Ascending aorta (tissue), 2 donors: Measurements from ENCODE around the gene DMC1. TPM values are rescaled to one million over a fixed set of nuclear protein-coding genes. Genes with fewer than 3 reads are reported as not detected.

Source experiments
- DNase-seq, 2 donors: peaks; one replicate each; pipeline ENCODE4 v3.0.0-alpha.2; 2019; ENCODE audit warnings: low spot score in 2 of 2
- H3K27ac ChIP-seq, 2 donors: fragments of 200-600 bp; sonication (generic); one replicate each; pipeline ENCODE4 v1.5.1; 2016 to 2017; ENCODE audit warnings: mild to moderate bottlenecking in 1 of 2
- H3K27me3 ChIP-seq: fragments of 200-600 bp; sonication (generic); one replicate; pipeline ENCODE4 v1.5.1; 2017
- H3K36me3 ChIP-seq, 2 donors: fragments of 200-600 bp; sonication (generic); one replicate each; pipeline ENCODE4 v1.5.1; 2016
- H3K4me1 ChIP-seq, 2 donors: fragments of 200-600 bp; sonication (generic); one replicate each; pipeline ENCODE4 v1.5.1; 2016 to 2017; ENCODE audit warnings: mild to moderate bottlenecking in 1 of 2
- H3K4me3 ChIP-seq, 2 donors: fragments of 200-600 bp; sonication (generic); one replicate each; pipeline ENCODE4 v1.5.1; 2016 to 2017; ENCODE audit warnings: mild to moderate bottlenecking in 1 of 2
- H3K9me3 ChIP-seq, 2 donors: fragments of 200-600 bp; sonication (generic); one replicate each; pipeline ENCODE4 v1.5.1; 2016
- intact Hi-C: fragments of 100-400 bp; cut with DNase I; formaldehyde crosslinking; loops from one replicate; pipeline ENCODE4 v1.15.1; 2023
- total RNA-seq: library from RNA; depleted of rRNA; stranded (reverse); fragments of >200 nt; gene quantifications from one replicate; pipeline ENCODE4 v1.1.0, GENCODE V29; 2016
- TF ChIP-seq, protein P1 (sequence below), 3 experiments: fragments of 200-600 bp in 2 of 3; fragments of 450-650 bp in 1 of 3; sonication (generic) in 2 of 3; IDR thresholded peaks; one replicate each; pipeline ENCODE4 v1.5.1; 2016 to 2019; ENCODE audit warnings: antibody characterized with exemption in 3 of 3, mild to moderate bottlenecking in 1 of 3, moderate library complexity in 1 of 3

DMC1 gene
- total RNA-seq, 1 donor from 2014 or later = not detected

DNA sequence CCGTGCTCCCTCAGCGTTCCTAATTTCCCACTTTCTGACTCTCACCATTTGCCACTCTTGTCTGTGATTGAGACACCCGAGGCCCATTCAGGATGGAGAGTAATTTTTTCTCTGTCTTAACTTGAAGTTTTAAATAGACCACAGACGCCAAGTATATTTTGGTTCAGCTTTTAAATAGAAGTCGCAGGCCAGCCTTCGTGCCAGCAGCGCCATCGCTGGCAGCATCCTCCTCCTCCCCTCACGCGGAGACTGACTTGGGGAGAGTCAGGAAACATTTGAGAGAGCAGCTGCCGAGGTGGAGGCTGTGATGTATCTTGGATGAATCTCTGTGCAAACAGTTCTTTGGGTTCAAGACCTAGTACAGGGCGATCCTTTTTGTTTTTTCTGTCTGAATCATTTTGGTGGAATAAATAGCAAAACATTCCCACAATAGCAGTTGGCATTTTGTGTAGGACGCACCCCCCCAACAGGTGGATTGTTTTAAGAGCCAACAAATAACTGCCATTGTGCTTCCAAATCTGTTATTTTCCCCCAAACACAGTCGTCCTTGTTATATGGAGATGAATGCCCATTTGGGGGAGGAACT lies 889 bp upstream of the DMC1 start:
- intact Hi-C loops = loop anchor here (1.0 to 5.0 kb wide), 6 partner anchors 65 to 961 kb away; partner anchors contain the start of genes DDX17, MAFF and RPS19BP1
- Histone ChIP-seq H3K36me3 (no peaks in the 10 kb centered on the region), H3K27me3 (no peaks in the 10 kb centered on the region), H3K4me3 (peak overlapping the region; percentile 67 to 80), H3K9me3 (no peaks in the 10 kb centered on the region), H3K4me1 (peaks cover 4 to 35% of the 10 kb centered on the region in 2 donors), H3K27ac (peak overlapping the region; percentile 91 to 95)
- peak in 1 of 2 donors; percentile 18 for DNase-seq
- TF ChIP-seq, protein P1, sequence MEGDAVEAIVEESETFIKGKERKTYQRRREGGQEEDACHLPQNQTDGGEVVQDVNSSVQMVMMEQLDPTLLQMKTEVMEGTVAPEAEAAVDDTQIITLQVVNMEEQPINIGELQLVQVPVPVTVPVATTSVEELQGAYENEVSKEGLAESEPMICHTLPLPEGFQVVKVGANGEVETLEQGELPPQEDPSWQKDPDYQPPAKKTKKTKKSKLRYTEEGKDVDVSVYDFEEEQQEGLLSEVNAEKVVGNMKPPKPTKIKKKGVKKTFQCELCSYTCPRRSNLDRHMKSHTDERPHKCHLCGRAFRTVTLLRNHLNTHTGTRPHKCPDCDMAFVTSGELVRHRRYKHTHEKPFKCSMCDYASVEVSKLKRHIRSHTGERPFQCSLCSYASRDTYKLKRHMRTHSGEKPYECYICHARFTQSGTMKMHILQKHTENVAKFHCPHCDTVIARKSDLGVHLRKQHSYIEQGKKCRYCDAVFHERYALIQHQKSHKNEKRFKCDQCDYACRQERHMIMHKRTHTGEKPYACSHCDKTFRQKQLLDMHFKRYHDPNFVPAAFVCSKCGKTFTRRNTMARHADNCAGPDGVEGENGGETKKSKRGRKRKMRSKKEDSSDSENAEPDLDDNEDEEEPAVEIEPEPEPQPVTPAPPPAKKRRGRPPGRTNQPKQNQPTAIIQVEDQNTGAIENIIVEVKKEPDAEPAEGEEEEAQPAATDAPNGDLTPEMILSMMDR (IDR thresholded peaks at IDR 0.05) = peak in 1 of 3 experiments; percentile 18

DNA sequence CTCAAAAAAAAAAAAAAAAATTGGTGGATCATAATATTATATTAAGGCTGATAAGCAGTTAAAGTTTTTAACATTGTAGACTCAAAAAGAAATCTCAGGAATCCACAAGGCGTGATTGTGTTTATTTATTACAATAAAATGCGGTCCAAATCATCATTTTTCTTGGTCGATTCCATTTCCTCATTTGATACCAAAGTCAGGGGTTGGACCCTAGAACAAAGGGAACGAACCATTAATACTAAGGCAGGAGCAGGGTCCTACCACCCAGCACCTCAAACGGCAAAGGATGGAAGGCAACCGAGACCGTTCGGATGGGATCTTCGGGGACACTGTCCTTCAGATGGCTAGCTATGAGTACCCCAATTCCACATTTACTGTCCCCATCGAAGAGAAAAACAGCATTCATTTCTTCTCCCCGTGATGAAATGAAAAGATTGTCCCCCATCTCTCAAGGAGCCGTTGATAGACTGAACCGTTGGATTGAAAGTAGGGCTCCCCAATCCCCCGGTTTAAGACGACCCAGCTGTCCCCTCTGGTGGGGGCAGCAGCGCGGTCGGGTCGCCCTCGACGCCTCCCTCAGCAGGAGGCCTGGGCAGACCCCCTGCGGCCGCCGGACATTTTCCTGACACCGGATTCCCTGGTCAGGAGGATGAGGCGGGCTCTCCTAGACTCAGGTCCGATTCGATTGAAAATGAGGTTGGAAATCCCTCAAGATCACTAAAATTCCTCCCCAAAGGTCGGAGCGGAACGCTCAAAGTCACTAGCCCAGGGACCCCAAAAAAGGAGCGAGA lies 607 bp downstream of the DMC1 start:
- TF ChIP-seq, protein P1 (IDR thresholded peaks at IDR 0.05) = no peak
- intact Hi-C loops = no loop called here
- Histone ChIP-seq H3K4me1 (peaks cover 4 to 35% of the 10 kb centered on the region in 2 donors), H3K36me3 (no peaks in the 10 kb centered on the region), H3K9me3 (no peaks in the 10 kb centered on the region), H3K27ac (peak overlapping the region; percentile 91 to 95), H3K4me3 (peak overlapping the region; percentile 67 to 80), H3K27me3 (no peaks in the 10 kb centered on the region)
- DNase-seq = no peak

DNA sequence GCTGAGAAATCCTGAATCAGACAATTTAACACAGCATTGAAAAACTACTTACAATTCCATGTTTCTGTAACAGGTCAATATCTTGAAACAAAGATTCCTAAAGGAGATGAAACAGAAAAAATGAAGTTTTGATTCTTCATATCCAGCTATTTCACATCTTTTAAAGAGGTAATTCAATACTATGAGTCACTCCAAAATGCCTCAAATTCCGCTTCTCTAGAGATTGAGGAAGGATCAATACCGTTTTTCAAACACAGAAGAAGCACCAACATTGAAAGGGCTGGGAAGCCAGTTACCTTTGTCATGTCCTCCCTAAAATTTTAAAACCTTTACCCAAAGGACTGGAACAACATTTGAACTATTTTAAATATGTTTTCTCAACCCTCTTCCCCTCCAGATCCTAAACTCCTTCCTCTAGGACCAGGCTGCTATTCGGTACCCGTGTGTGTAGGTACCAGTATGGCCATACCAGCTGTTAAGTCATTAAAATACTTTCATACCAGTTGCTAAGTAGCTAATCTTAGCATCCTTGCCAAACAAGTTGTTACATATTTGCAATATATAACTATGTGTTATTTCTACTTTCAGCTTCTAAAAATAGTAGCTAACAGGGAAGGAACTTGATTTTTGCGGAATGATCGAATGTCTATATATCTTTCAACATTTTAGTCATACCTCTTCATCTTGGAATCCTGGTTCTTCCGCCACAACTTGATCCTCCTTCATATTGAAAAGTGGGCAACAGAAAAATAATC lies 2.3 kb downstream of the DMC1 start:
- H3K4me3 ChIP-seq = no peak overlapping the region
- H3K27me3 ChIP-seq = no peaks in the 10 kb centered on the region
- H3K27ac ChIP-seq = peak overlapping the region; percentile 47 to 62
- TF ChIP-seq, protein P1 (IDR thresholded peaks at IDR 0.05) = no peak
- no peak for DNase-seq
- intact Hi-C loops = no loop called here
- no peaks in the 10 kb centered on the region for H3K36me3 ChIP-seq
- H3K9me3 ChIP-seq = no peaks in the 10 kb centered on the region
- peaks cover 4 to 35% of the 10 kb centered on the region in 2 donors for H3K4me1 ChIP-seq

DNA sequence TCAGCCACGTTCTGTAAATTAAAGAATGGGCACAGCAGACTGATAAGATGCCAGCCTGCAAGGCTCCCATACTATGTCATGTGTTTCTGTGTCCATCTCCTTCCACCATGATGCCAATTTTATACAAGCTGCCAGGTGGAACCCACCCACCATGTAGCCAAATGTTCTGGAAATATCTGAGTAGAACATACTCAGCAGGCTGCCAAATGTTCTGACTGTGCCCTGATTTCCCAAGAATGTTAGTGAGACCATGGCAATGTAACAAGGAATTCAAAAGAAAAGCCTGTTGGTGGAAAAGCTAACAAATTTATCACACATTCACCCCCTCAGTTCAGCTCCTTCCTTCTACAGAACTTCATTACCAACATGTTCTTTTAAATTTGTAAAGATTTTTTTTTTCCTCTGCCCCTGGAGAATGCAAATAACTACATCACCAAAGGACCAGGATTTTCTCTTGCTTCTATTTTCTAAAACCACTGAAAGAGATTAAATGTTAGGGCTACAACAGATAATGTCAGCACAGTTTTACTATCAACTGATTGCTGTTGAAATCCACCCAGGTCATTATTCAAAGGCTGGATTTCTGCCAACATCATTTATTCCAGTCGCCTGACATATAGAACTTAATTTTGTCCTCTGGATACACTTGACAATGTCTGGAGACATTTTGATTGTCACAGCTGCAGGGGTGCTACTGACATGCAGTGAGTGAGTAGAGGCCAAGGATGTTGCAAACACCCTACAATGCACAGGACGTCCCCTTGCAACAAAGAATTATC lies 3.1 kb downstream of the DMC1 start:
- DNase-seq = peak in 1 of 2 donors; percentile 67
- peaks cover 4 to 35% of the 10 kb centered on the region in 2 donors for H3K4me1 ChIP-seq
- no peaks in the 10 kb centered on the region for H3K27me3 ChIP-seq
- peak overlapping the region; percentile 47 to 62 for H3K27ac ChIP-seq
- H3K4me3 ChIP-seq = no peak overlapping the region
- no peaks in the 10 kb centered on the region for H3K36me3 ChIP-seq
- TF ChIP-seq, protein P1 (IDR thresholded peaks at IDR 0.05) = no peak
- H3K9me3 ChIP-seq = no peaks in the 10 kb centered on the region
- intact Hi-C loops = no loop called here

DNA sequence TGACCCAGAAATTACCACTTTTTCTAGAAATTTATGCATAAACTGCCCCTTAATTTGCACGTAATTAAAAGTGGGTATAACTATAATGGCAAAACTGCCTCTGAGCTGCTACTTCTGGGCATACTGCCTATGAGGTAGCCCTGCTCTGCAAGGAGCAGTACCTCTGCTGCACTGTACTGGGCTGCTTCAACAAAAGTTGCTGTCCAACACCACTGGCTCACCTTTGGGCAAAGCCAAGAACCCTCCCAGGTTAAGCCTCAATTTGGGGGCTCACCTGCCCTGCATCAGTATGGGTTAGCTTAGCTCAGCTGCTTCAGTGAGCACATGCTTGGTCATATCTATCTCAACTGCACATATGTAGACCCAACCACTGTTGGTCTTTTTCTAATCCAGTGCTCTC lies 4.5 kb downstream of the DMC1 start:
- Histone ChIP-seq H3K4me1 (peaks cover 0 to 24% of the 10 kb centered on the region in 2 donors), H3K27me3 (no peaks in the 10 kb centered on the region), H3K27ac (peak overlapping the region; percentile 32 to 62), H3K36me3 (no peaks in the 10 kb centered on the region), H3K9me3 (no peaks in the 10 kb centered on the region), H3K4me3 (no peak overlapping the region)
- no peak for DNase-seq
- TF ChIP-seq, protein P1 (IDR thresholded peaks at IDR 0.05) = no peak
- intact Hi-C loops = no loop called here
